ENCODE results near the gene PLEKHA1.

Gene PLEKHA1

GRCh38 chr10:122417667-122418066, 43.2 kb downstream of the PLEKHA1 start:
- no peaks in the 10 kb centered on the region for H3K9me3 ChIP-seq (ENCODE audit: insufficient read depth, low read length)
- H3K4me1 ChIP-seq (ENCODE audit: low read length), result no peaks in the 10 kb centered on the region
- no peak overlapping the region for H3K9ac ChIP-seq (ENCODE audit: low read length)
- H3K27ac ChIP-seq (ENCODE audit: low read length), result no peak overlapping the region
- H3K27me3 ChIP-seq (ENCODE audit: low read depth, low read length), result no peaks in the 10 kb centered on the region
- no peak overlapping the region for H3K4me3 ChIP-seq (ENCODE audit: low read length)
- H3K4me2 ChIP-seq (ENCODE audit: low read length), result no peak overlapping the region
- H3K79me2 ChIP-seq (ENCODE audit: low read length), result no peaks in the 10 kb centered on the region
- no peaks in the 10 kb centered on the region for H4K20me1 ChIP-seq (ENCODE audit: insufficient read depth, low read length)
- no peak for TF ChIP-seq EZH2phosphoT487 (IDR thresholded peaks at IDR 0.05; ENCODE audit: low read depth)
- no peak for TF ChIP-seq CTCF (IDR thresholded peaks at IDR 0.05; ENCODE audit: low read depth, low read length)
- no peak overlapping the region for H2AFZ ChIP-seq (ENCODE audit: low read depth, low read length)
- no peaks in the 10 kb centered on the region for H3K36me3 ChIP-seq (replicated peaks; ENCODE audit: low read depth, low read length)

GRCh38 chr10:122419016-122419415, 44.5 kb downstream of the PLEKHA1 start:
- Histone ChIP-seq H3K4me2 (ENCODE audit: low read length) (no peak overlapping the region), H3K27ac (ENCODE audit: low read length) (no peak overlapping the region), H3K36me3 (replicated peaks; ENCODE audit: low read depth, low read length) (no peaks in the 10 kb centered on the region), H4K20me1 (ENCODE audit: insufficient read depth, low read length) (no peaks in the 10 kb centered on the region), H3K79me2 (ENCODE audit: low read length) (no peaks in the 10 kb centered on the region), H3K27me3 (ENCODE audit: low read depth, low read length) (no peaks in the 10 kb centered on the region), H3K4me3 (ENCODE audit: low read length) (no peak overlapping the region), H3K9me3 (ENCODE audit: insufficient read depth, low read length) (no peaks in the 10 kb centered on the region), H3K9ac (ENCODE audit: low read length) (no peak overlapping the region), H2AFZ (ENCODE audit: low read depth, low read length) (no peak overlapping the region), H3K4me1 (ENCODE audit: low read length) (no peaks in the 10 kb centered on the region)
- TF ChIP-seq CTCF (IDR thresholded peaks at IDR 0.05; ENCODE audit: low read depth, low read length) (no peak), EZH2phosphoT487 (IDR thresholded peaks at IDR 0.05; ENCODE audit: low read depth) (no peak)

- Histone ChIP-seq H3K27ac (ENCODE audit: low read length) (no peak overlapping the region), H3K79me2 (ENCODE audit: low read length) (no peaks in the 10 kb centered on the region), H3K9me3 (ENCODE audit: insufficient read depth, low read length) (no peaks in the 10 kb centered on the region), H3K4me3 (ENCODE audit: low read length) (no peak overlapping the region), H2AFZ (ENCODE audit: low read depth, low read length) (no peak overlapping the region), H4K20me1 (ENCODE audit: insufficient read depth, low read length) (no peaks in the 10 kb centered on the region), H3K4me2 (ENCODE audit: low read length) (no peak overlapping the region), H3K9ac (ENCODE audit: low read length) (no peak overlapping the region), H3K36me3 (replicated peaks; ENCODE audit: low read depth, low read length) (no peaks in the 10 kb centered on the region), H3K4me1 (ENCODE audit: low read length) (no peaks in the 10 kb centered on the region), H3K27me3 (ENCODE audit: low read depth, low read length) (no peaks in the 10 kb centered on the region)
- TF ChIP-seq CTCF (IDR thresholded peaks at IDR 0.05; ENCODE audit: low read depth, low read length), result no peak
- no peak for TF ChIP-seq EZH2phosphoT487 (IDR thresholded peaks at IDR 0.05; ENCODE audit: low read depth)
These were observed 45.5 kb downstream of the PLEKHA1 start for GRCh38 chr10:122419876-122420623.

GRCh38 chr10:122420624-122421007, 46.1 kb downstream of the PLEKHA1 start:
- TF ChIP-seq CTCF (IDR thresholded peaks at IDR 0.05; ENCODE audit: low read depth, low read length) (no peak), EZH2phosphoT487 (IDR thresholded peaks at IDR 0.05; ENCODE audit: low read depth) (no peak)

More at GRCh38 chr10:122420624-122421007, 46.1 kb downstream of the PLEKHA1 start:
- H3K27ac ChIP-seq (ENCODE audit: low read length), result no peak overlapping the region
- no peaks in the 10 kb centered on the region for H3K4me1 ChIP-seq (ENCODE audit: low read length)
- H3K4me3 ChIP-seq (ENCODE audit: low read length), result no peak overlapping the region
- H3K27me3 ChIP-seq (ENCODE audit: low read depth, low read length), result no peaks in the 10 kb centered on the region
- no peaks in the 10 kb centered on the region for H3K36me3 ChIP-seq (replicated peaks; ENCODE audit: low read depth, low read length)
- H3K9me3 ChIP-seq (ENCODE audit: insufficient read depth, low read length), result no peaks in the 10 kb centered on the region
- no peaks in the 10 kb centered on the region for H4K20me1 ChIP-seq (ENCODE audit: insufficient read depth, low read length)
- no peak overlapping the region for H2AFZ ChIP-seq (ENCODE audit: low read depth, low read length)
- H3K9ac ChIP-seq (ENCODE audit: low read length), result no peak overlapping the region
- no peak overlapping the region for H3K4me2 ChIP-seq (ENCODE audit: low read length)
- no peaks in the 10 kb centered on the region for H3K79me2 ChIP-seq (ENCODE audit: low read length)
